ENCODE data around the gene TTLL5.

Gene TTLL5

DNA sequence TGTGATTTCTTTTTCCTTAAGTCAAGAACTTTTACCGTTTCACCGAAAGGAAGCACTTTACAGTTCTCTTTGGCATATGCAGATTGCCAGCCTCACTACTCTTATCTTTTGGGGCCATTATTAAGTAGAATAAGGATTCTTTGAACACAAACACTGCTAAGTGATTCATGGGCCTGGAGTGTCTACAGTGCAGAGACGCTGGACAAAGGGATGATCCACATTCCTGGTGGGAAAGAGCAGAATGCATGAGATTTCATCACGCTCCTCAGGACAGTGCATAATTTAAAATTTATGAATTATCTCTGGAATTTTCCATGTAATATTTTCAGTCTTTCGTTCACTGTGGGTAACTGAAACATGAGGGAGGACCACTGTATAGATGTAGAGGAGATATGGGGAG lies 90.2 kb downstream of the TTLL5 start:
- no peak overlapping the region for H3K4me3 ChIP-seq (ENCODE audit: low read depth, low read length)
- H3K36me3 ChIP-seq (ENCODE audit: control insufficient read depth, insufficient read depth, low read length), result no peaks in the 10 kb centered on the region
- no peak overlapping the region for H3K9ac ChIP-seq (ENCODE audit: low read depth, low read length)
- no peaks in the 10 kb centered on the region for H3K27me3 ChIP-seq (ENCODE audit: control insufficient read depth, insufficient read depth, low read length)
- no peaks in the 10 kb centered on the region for H3K4me1 ChIP-seq (ENCODE audit: control insufficient read depth, insufficient read depth, low read length)
- H3K9me3 ChIP-seq (ENCODE audit: control insufficient read depth, insufficient read depth, low read length), result no peaks in the 10 kb centered on the region

DNA sequence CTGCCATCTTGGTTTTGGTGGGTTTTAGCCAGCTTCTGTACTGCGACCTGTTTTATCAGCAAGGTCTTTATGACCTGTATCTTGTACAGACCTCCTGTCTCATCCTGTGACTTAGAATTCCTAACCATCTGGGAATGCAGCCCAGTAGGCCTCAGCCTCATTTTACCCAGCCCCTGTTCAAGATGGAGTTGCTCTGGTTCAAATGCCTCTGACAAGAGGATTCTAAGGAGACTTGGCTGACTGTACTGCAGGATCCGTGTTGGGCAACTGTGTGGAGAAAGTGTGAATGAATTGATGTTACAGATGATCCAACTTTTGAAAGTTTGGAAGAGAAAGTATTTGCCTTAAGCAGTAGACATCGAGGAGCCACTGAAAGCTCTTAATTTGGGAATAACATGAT lies 91.0 kb downstream of the TTLL5 start:
- H3K27me3 ChIP-seq (ENCODE audit: control insufficient read depth, insufficient read depth, low read length), result no peaks in the 10 kb centered on the region
- H3K4me3 ChIP-seq (ENCODE audit: low read depth, low read length), result no peak overlapping the region
- H3K4me1 ChIP-seq (ENCODE audit: control insufficient read depth, insufficient read depth, low read length), result no peaks in the 10 kb centered on the region
- no peak overlapping the region for H3K9ac ChIP-seq (ENCODE audit: low read depth, low read length)
- H3K9me3 ChIP-seq (ENCODE audit: control insufficient read depth, insufficient read depth, low read length), result no peaks in the 10 kb centered on the region
- H3K36me3 ChIP-seq (ENCODE audit: control insufficient read depth, insufficient read depth, low read length), result no peaks in the 10 kb centered on the region

DNA sequence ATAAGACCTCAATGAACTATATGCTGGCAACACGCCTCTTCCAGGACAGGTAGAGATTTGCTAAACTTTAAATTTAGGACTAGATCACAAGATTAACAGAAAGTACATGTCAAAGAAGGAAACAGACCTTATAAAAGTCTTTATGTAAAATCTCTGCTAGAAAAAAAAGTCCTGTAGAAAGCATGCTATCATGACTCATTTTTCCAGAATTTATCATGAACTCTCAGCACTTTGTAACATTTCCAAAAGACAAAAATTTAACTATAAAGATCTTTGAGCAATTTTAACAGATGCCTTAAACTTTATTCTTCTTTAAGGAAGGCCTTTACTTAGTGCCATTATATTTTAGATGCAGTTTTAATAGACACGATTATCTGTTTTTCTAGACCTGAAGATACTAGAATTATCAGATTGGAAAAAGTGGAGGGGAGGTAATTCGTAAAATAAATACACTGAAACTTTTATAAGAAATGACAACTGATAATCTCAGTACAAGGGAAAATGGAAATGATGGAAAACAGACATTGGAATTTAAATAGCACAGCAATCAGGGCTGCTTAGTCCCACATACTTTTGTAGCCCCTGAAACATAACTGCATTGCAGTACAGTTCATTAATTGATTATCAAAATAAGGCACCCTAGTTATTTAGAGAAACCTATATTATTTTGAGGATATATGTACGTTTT lies 92.0 kb downstream of the TTLL5 start:
- no peak overlapping the region for H3K4me3 ChIP-seq (ENCODE audit: low read depth, low read length)
- H3K27me3 ChIP-seq (ENCODE audit: control insufficient read depth, insufficient read depth, low read length), result no peaks in the 10 kb centered on the region
- H3K9me3 ChIP-seq (ENCODE audit: control insufficient read depth, insufficient read depth, low read length), result no peaks in the 10 kb centered on the region
- no peaks in the 10 kb centered on the region for H3K4me1 ChIP-seq (ENCODE audit: control insufficient read depth, insufficient read depth, low read length)
- no peaks in the 10 kb centered on the region for H3K36me3 ChIP-seq (ENCODE audit: control insufficient read depth, insufficient read depth, low read length)
- H3K9ac ChIP-seq (ENCODE audit: low read depth, low read length), result no peak overlapping the region

DNA sequence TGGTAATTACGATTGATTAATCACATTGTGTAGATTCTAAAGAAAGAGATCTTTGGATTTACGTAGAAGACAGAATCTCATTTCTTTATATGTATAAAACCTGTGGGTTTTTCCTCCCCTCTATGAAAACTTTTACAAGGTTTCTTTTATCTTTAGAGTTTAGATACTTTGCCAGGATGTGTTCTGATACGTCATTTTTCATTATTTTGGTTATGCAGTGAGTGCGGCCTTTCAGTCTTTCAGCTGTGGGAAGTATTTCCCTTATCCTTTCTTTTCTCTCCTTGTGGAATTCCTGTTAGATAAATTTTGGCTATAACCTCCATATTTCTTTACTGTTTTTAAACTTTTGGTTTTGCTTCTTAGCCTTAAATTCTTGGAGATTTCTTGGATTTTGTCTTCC lies 92.7 kb downstream of the TTLL5 start:
- H3K4me3 ChIP-seq (ENCODE audit: low read depth, low read length), result no peak overlapping the region
- H3K36me3 ChIP-seq (ENCODE audit: control insufficient read depth, insufficient read depth, low read length), result no peaks in the 10 kb centered on the region

DNA sequence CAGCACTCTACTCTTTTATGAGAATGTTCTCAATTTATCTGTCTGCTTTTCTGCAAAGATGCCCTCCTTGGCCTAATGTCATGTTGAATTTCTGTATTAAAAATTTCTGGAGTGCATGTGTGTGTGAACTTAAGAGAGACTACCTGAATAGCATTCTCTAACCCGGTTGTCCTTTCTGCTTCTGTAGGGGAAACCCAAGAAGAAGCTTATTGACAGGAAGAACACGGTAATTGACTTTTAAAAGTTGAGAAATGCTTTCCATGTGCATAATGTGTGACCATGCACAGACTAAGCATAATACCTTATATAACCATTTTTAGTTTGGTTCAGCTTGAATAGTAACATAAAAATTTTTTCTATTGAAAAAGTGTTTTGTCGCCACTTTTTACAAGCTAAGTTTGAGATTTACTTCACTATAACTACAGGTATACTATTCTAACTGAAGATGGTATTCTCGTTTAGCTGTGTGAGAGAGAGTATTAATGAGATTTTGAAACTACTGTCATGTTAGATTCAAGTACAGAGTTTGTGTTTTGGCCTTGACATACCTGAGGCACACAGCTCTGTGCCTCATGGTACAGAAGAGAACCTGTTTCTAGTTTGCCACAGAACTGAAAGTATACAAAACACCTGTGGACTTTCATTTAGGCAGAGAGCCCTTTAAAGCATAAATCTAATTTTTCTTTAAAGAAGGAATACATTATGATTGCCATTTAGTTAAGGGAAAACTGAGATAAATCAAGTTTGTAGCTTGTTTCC lies 96.8 kb downstream of the TTLL5 start:
- H3K27me3 ChIP-seq (ENCODE audit: control insufficient read depth, insufficient read depth, low read length), result no peaks in the 10 kb centered on the region
- H3K9me3 ChIP-seq (ENCODE audit: control insufficient read depth, insufficient read depth, low read length), result no peaks in the 10 kb centered on the region

More for the DNA sequence above, 92.7 kb downstream of the TTLL5 start:
- no peaks in the 10 kb centered on the region for H3K4me1 ChIP-seq (ENCODE audit: control insufficient read depth, insufficient read depth, low read length)
- H3K9me3 ChIP-seq (ENCODE audit: control insufficient read depth, insufficient read depth, low read length), result no peaks in the 10 kb centered on the region
- H3K9ac ChIP-seq (ENCODE audit: low read depth, low read length), result no peak overlapping the region
- no peaks in the 10 kb centered on the region for H3K27me3 ChIP-seq (ENCODE audit: control insufficient read depth, insufficient read depth, low read length)

DNA sequence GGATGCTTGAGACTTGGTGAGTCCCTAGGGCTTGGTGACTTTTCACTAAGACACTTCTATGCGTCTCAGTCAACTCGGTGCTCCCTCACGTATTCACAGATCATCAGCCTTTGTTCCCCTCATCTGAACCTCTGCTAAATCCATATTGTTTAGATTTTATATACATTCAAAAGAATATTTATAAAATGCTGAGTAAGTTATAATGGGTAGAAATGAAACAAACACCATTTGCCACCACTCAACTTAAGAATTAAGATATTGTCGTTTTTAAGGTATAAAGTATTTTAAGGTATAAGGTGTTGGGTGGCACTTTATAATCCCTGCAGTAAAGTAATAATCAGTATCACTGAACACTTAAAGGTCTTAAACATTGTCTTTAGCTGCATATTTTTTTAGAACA lies 103.0 kb downstream of the TTLL5 start:
- Histone ChIP-seq H3K9ac (ENCODE audit: low read depth, low read length) (no peak overlapping the region), H3K4me1 (ENCODE audit: control insufficient read depth, insufficient read depth, low read length) (no peaks in the 10 kb centered on the region), H3K27me3 (ENCODE audit: control insufficient read depth, insufficient read depth, low read length) (no peaks in the 10 kb centered on the region), H3K9me3 (ENCODE audit: control insufficient read depth, insufficient read depth, low read length) (no peaks in the 10 kb centered on the region), H3K36me3 (ENCODE audit: control insufficient read depth, insufficient read depth, low read length) (no peaks in the 10 kb centered on the region), H3K4me3 (ENCODE audit: low read depth, low read length) (no peak overlapping the region)

More for the DNA sequence above, 96.8 kb downstream of the TTLL5 start:
- Histone ChIP-seq H3K36me3 (ENCODE audit: control insufficient read depth, insufficient read depth, low read length) (no peaks in the 10 kb centered on the region), H3K4me1 (ENCODE audit: control insufficient read depth, insufficient read depth, low read length) (no peaks in the 10 kb centered on the region), H3K9ac (ENCODE audit: low read depth, low read length) (no peak overlapping the region), H3K4me3 (ENCODE audit: low read depth, low read length) (no peak overlapping the region)

DNA sequence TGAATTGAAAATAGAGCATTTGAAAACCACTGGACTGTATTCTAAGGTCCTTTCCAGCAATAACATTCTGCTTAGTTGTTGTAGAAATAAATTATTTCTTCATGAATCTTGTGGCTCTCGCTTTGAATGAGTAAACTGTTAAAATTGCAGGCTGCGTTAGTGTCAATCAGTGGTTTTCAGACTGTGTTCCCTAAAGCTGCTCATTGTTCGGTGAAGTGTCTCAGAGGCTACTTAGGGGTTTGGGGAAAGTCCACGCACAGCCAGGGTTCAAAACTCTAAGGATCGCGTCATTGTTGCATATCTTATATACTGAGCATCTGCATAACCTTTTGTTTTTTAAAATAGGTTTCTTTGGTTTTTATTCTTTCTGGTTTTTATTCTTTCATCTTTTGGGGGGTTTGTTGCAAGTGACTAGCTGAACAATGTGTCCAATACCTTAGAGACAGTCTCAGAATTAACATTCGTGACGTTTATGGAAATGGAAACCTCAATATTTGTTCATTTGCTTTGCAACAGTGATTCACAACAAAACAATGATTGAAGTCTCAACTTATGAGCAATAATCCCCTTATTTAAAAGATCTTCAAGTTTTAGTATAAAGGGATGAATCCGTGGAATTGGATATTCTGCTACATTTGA lies 108.1 kb downstream of the TTLL5 start:
- Histone ChIP-seq H3K4me3 (ENCODE audit: low read depth, low read length) (no peak overlapping the region), H3K27me3 (ENCODE audit: control insufficient read depth, insufficient read depth, low read length) (no peaks in the 10 kb centered on the region), H3K36me3 (ENCODE audit: control insufficient read depth, insufficient read depth, low read length) (no peaks in the 10 kb centered on the region), H3K4me1 (ENCODE audit: control insufficient read depth, insufficient read depth, low read length) (no peaks in the 10 kb centered on the region), H3K9ac (ENCODE audit: low read depth, low read length) (no peak overlapping the region), H3K9me3 (ENCODE audit: control insufficient read depth, insufficient read depth, low read length) (no peaks in the 10 kb centered on the region)

DNA sequence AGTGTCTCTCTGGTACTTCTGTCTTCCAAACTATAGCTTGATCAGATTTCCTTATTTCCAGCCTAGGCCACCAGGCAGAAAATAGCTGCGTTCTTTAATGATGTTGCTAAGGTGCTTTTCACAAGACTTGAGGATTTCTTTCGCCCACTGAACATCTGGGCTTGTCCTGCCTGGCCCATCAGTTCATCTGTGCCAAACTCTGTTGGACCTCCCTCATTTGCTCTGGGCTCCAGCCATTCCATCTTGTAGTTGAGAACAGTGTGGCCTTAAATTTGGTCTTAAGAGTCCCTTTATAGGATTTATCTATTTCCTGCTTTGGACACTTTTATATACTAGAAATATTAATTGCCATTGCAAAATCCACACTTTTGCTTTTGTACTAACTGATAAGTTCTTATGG lies 109.6 kb downstream of the TTLL5 start:
- Histone ChIP-seq H3K36me3 (ENCODE audit: control insufficient read depth, insufficient read depth, low read length) (no peaks in the 10 kb centered on the region), H3K4me1 (ENCODE audit: control insufficient read depth, insufficient read depth, low read length) (no peaks in the 10 kb centered on the region), H3K4me3 (ENCODE audit: low read depth, low read length) (no peak overlapping the region), H3K27me3 (ENCODE audit: control insufficient read depth, insufficient read depth, low read length) (no peaks in the 10 kb centered on the region), H3K9ac (ENCODE audit: low read depth, low read length) (no peak overlapping the region), H3K9me3 (ENCODE audit: control insufficient read depth, insufficient read depth, low read length) (no peaks in the 10 kb centered on the region)

DNA sequence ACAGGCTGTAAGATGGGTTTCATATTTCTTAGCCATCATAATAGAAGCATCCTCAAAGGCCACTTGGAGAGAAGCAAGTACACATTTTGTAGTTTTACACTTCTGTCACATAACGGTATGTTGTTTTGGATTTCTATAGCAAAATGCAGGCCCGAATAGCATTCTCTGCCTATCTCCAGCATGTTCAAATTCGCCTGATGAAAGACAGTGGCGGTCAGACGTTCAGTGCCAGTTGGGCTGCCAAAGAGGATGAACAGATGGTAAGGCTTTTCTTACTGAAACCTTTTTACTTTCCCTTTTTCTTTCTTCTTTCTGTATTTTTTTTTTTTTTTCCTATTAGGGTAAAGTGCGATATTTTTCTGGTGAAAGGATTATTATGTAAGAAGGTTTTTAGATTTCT lies 110.5 kb downstream of the TTLL5 start:
- Histone ChIP-seq H3K4me1 (ENCODE audit: control insufficient read depth, insufficient read depth, low read length) (no peaks in the 10 kb centered on the region), H3K9me3 (ENCODE audit: control insufficient read depth, insufficient read depth, low read length) (no peaks in the 10 kb centered on the region), H3K27me3 (ENCODE audit: control insufficient read depth, insufficient read depth, low read length) (no peaks in the 10 kb centered on the region), H3K9ac (ENCODE audit: low read depth, low read length) (no peak overlapping the region), H3K4me3 (ENCODE audit: low read depth, low read length) (no peak overlapping the region), H3K36me3 (ENCODE audit: control insufficient read depth, insufficient read depth, low read length) (no peaks in the 10 kb centered on the region)

DNA sequence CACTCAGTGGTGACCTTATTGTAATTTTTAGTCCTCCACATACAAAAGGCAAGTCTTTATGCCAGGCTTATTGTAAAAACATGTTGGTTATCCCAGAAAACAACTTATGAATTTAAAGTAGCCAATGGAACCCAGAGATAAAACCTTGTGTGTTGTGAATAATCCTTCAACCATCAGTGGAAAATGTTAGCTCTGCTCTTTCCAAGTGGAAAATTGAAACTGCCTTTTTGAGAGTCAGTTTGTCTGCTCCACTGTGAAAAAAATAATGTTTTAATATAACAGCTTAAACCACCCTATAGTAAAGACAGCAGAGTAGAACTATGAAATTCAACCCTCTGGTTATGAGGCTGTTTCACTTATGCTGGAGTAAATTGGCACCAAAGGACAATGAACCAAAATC lies 112.0 kb downstream of the TTLL5 start:
- H3K9me3 ChIP-seq (ENCODE audit: control insufficient read depth, insufficient read depth, low read length), result no peaks in the 10 kb centered on the region
- no peaks in the 10 kb centered on the region for H3K4me1 ChIP-seq (ENCODE audit: control insufficient read depth, insufficient read depth, low read length)
- H3K9ac ChIP-seq (ENCODE audit: low read depth, low read length), result no peak overlapping the region
- H3K27me3 ChIP-seq (ENCODE audit: control insufficient read depth, insufficient read depth, low read length), result no peaks in the 10 kb centered on the region
- no peak overlapping the region for H3K4me3 ChIP-seq (ENCODE audit: low read depth, low read length)
- H3K36me3 ChIP-seq (ENCODE audit: control insufficient read depth, insufficient read depth, low read length), result no peaks in the 10 kb centered on the region

DNA sequence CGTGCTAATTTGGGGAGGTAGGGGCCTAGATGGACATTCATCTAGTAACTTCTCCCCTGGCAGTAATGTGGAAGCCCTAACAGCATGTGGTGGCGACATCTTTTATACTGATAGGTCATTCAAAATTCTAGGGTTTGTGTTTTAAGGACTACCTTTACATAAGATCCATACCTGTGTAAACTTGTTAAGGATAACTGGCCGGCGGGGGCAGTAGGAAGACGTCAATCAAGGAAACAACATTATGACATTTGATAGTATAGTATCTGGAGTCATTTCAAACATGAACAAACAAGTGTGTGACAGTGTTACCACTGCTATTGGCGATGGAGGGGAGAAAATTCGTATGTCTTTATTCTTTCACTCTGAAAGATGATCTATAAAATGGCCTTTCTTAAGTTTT lies 120.0 kb downstream of the TTLL5 start:
- Histone ChIP-seq H3K9me3 (ENCODE audit: control insufficient read depth, insufficient read depth, low read length) (no peaks in the 10 kb centered on the region), H3K36me3 (ENCODE audit: control insufficient read depth, insufficient read depth, low read length) (peaks cover 7% of the 10 kb centered on the region), H3K4me1 (ENCODE audit: control insufficient read depth, insufficient read depth, low read length) (no peaks in the 10 kb centered on the region), H3K9ac (ENCODE audit: low read depth, low read length) (no peak overlapping the region), H3K27me3 (ENCODE audit: control insufficient read depth, insufficient read depth, low read length) (no peaks in the 10 kb centered on the region), H3K4me3 (ENCODE audit: low read depth, low read length) (no peak overlapping the region)

DNA sequence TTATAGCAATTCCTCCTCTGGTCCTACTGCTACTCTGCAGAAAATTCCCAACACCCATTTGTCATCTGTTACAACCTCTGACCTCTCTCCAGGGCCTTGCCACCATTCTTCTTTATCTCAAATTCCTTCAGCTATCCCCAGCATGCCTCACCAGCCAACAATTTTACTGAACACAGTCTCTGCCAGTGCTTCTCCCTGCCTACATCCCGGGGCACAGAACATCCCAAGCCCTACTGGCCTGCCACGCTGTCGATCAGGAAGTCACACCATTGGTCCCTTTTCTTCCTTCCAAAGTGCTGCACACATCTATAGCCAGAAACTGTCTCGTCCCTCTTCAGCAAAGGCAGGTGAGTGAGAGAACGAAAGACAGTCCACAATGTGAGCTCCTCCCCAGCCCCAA lies 122.1 kb downstream of the TTLL5 start:
- Histone ChIP-seq H3K27me3 (ENCODE audit: control insufficient read depth, insufficient read depth, low read length) (no peaks in the 10 kb centered on the region), H3K9me3 (ENCODE audit: control insufficient read depth, insufficient read depth, low read length) (no peaks in the 10 kb centered on the region), H3K36me3 (ENCODE audit: control insufficient read depth, insufficient read depth, low read length) (peaks cover 7% of the 10 kb centered on the region), H3K4me1 (ENCODE audit: control insufficient read depth, insufficient read depth, low read length) (no peaks in the 10 kb centered on the region), H3K9ac (ENCODE audit: low read depth, low read length) (no peak overlapping the region), H3K4me3 (ENCODE audit: low read depth, low read length) (no peak overlapping the region)

Data from iPS-15b (cell line).